Breast epithelium (tissue), 4 donors: Measurements from ENCODE around the gene MASP2. TPM values are rescaled to one million over a fixed set of nuclear protein-coding genes. Genes with fewer than 3 reads are reported as not detected.

Experiments used
- DNase-seq, 2 donors: peaks; one replicate each; pipeline ENCODE4 v3.0.0-alpha.2; 2019; ENCODE audit warnings: low spot score in 2 of 2
- H3K27ac ChIP-seq, 2 donors: fragments of 200-600 bp; sonication (generic) in 1 of 2; one replicate each; pipeline ENCODE4 v1.5.1; 2016 to 2019; ENCODE audit warnings: mild to moderate bottlenecking in 1 of 2
- H3K27me3 ChIP-seq, 2 donors: fragments of 200-600 bp; sonication (generic) in 1 of 2; one replicate each; pipeline versions ENCODE4 v1.5.1 to v1.6.0; 2017 to 2019; ENCODE audit warnings: control low read depth in 1 of 2, mild to moderate bottlenecking in 1 of 2
- H3K36me3 ChIP-seq: fragments of 200-600 bp; one replicate; pipeline ENCODE4 v1.5.1; 2019
- H3K4me1 ChIP-seq, 2 donors: fragments of 200-600 bp; sonication (generic); one replicate each; pipeline ENCODE4 v1.5.1; 2016 to 2019; ENCODE audit warnings: control low read depth in 1 of 2
- H3K4me3 ChIP-seq, 3 donors: fragments of 200-600 bp; sonication (generic); 1 replicate in 2 of 3; 2 replicates in 1 of 3; pipeline ENCODE4 v1.5.1; 2016 to 2019; ENCODE audit warnings: mild to moderate bottlenecking in 3 of 3, moderate library complexity in 2 of 3
- H3K9me3 ChIP-seq, 2 donors: fragments of 200-600 bp; sonication (generic) in 1 of 2; one replicate each; pipeline ENCODE4 v1.5.1; 2016 to 2019; ENCODE audit warnings: control low read depth in 1 of 2
- POLR2A ChIP-seq: fragments of 450-650 bp; IDR thresholded peaks from one replicate; pipeline ENCODE4 v1.6.1; 2016; ENCODE audit warnings: antibody characterized with exemption, mild to moderate bottlenecking, moderate library complexity
- POLR2AphosphoS5 ChIP-seq, 3 donors: sonication (generic); formaldehyde crosslinking; IDR thresholded peaks; one replicate each; pipeline ENCODE4 v1.6.1; 2017; ENCODE audit warnings: antibody characterized with exemption in 3 of 3
- intact Hi-C: fragments of 100-400 bp; cut with DNase I; formaldehyde crosslinking; loops from one replicate; pipeline ENCODE4 v1.15.1; 2023; ENCODE audit warnings: low total_unique reads
- total RNA-seq, 3 donors: library from RNA; depleted of rRNA; stranded (reverse); fragments of >200 nt; gene quantifications; one replicate each; pipeline ENCODE4 v1.1.0, GENCODE V29; 2016
- TF ChIP-seq, protein P1 (sequence below), 3 donors: fragments of 450-650 bp; IDR thresholded peaks; one replicate each; pipeline ENCODE4 v1.5.1; 2016 to 2017; ENCODE audit warnings: antibody characterized with exemption in 3 of 3, mild to moderate bottlenecking in 3 of 3, moderate library complexity in 3 of 3

MASP2 gene
- total RNA-seq, 3 donors from 2014 or later: not detected

DNA sequence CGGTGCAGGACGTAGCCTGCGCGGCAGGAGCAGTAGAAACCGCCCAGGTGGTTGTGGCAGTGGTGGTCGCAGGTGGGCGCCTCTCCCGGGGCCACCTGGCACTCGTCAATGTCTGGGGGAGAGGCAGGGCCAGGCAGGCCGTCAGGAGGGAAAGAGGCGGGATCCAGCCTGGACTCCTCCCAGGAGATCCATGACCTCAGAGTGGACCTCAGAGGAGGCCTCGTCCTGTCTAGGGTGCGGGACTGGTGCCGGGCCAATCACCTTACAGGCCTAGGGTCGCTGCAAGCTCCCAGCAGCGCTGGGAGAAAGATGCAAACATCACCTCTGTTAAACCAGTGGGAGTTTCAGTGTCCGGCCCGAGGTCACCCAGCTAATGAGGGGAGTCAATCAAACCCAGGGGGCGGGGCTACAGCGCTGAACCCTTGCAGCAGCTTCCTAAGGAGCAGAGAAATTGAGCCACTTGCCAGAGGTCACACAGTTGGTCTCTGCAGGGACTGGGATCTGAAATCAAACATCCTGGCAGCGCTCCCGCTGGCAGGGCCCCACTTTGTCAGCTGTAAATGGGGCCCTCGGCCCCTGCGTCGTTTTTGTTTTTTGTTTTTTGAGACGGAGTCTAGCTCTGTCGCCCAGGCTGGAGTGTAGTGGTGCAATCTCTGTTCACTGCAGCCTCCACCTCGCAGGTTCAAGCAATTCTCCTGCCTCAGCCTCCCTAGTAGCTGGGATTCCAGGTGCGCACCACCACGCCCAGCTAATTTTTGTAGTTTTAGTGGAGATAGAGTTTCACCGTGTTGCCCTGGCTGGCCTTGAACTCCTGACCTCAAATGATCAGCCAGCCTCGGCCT lies 1.4 kb downstream of the MASP2 start:
- Histone ChIP-seq H3K27ac (no peak overlapping the region), H3K4me3 (no peak overlapping the region), H3K4me1 (no peaks in the 10 kb centered on the region), H3K36me3 (no peaks in the 10 kb centered on the region), H3K9me3 (no peaks in the 10 kb centered on the region), H3K27me3 (no peaks in the 10 kb centered on the region)
- no peak for TF ChIP-seq POLR2A
- no peak for TF ChIP-seq POLR2AphosphoS5 (IDR thresholded peaks at IDR 0.05)
- TF ChIP-seq, protein P1, sequence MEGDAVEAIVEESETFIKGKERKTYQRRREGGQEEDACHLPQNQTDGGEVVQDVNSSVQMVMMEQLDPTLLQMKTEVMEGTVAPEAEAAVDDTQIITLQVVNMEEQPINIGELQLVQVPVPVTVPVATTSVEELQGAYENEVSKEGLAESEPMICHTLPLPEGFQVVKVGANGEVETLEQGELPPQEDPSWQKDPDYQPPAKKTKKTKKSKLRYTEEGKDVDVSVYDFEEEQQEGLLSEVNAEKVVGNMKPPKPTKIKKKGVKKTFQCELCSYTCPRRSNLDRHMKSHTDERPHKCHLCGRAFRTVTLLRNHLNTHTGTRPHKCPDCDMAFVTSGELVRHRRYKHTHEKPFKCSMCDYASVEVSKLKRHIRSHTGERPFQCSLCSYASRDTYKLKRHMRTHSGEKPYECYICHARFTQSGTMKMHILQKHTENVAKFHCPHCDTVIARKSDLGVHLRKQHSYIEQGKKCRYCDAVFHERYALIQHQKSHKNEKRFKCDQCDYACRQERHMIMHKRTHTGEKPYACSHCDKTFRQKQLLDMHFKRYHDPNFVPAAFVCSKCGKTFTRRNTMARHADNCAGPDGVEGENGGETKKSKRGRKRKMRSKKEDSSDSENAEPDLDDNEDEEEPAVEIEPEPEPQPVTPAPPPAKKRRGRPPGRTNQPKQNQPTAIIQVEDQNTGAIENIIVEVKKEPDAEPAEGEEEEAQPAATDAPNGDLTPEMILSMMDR (IDR thresholded peaks at IDR 0.05): no peak
- intact Hi-C loops: no loop called here
- no peak for DNase-seq

DNA sequence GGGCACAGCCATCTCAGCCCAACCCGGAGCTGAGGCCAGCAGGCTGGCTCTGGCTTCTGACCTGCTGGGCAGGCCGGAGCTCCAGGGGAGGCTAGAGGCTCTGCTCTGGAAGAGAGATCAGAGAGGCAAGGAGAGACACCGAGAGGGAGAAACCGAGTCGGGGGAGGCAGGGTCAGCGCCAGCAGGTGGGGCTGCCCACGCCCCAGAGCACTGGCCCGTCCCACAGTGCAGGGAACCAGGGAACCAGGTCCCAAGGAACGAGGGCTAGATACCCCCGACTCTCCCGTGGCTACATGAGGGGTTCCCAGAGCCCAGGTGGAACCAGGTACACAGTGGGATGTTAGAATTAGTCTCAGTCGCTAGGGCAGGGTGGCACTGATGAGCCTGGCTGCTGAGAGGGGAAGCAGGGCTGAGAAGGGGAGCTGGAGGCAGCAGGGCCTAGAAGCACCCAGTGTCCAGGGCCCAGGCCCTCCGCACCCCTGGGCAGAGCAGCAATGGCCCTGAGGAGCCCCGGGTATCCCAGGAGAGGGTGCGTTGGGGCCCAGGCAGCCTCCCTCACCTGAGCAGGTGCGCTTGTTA lies 2.1 kb downstream of the MASP2 start:
- Histone ChIP-seq H3K27ac (no peak overlapping the region), H3K4me3 (no peak overlapping the region), H3K9me3 (no peaks in the 10 kb centered on the region), H3K27me3 (no peaks in the 10 kb centered on the region), H3K4me1 (no peaks in the 10 kb centered on the region), H3K36me3 (no peaks in the 10 kb centered on the region)
- no peak for TF ChIP-seq POLR2A
- TF ChIP-seq, protein P1 (IDR thresholded peaks at IDR 0.05): no peak
- TF ChIP-seq POLR2AphosphoS5 (IDR thresholded peaks at IDR 0.05): no peak
- intact Hi-C loops: no loop called here
- no peak for DNase-seq

DNA sequence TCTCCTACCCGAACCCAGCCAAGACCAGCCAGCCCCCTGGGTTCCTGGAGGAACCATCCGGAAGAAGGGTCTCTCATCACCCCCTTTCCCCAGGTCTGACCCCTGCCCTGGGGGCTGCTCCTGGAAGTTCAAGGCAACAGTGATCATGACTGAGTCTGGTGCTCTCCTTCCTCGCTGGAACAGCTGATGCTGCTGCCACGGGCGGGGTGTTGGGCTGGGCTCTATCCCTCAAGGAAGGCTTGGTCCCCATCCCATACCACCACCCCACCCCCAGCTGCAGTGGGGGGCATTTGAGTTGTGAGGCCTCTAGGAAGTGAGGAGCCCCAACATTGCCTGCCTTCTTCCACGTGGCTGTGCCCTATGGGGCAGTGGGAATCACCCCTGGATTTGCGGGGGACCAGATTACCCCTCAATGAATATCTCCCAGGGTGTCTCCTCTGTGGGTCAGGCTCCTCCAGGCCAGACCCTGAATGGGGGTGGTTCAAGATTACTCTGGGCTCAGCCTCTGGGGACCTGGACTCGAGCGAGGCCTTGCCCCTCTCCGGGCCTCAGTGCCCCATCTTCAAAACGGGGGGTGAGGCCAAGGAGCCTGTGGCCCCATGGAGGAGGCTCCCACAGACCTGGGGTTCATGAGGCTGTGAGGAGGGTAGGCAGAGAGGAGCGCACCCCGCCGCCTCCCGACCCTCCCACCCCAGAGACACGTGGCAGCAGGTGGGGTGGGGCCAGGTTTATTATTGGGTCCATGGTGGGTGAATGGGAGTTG lies 2.8 kb downstream of the MASP2 start:
- no peak for DNase-seq
- Histone ChIP-seq H3K27ac (no peak overlapping the region), H3K27me3 (no peaks in the 10 kb centered on the region), H3K4me3 (no peak overlapping the region), H3K36me3 (no peaks in the 10 kb centered on the region), H3K4me1 (no peaks in the 10 kb centered on the region), H3K9me3 (no peaks in the 10 kb centered on the region)
- intact Hi-C loops: no loop called here
- TF ChIP-seq, protein P1 (IDR thresholded peaks at IDR 0.05): no peak
- no peak for TF ChIP-seq POLR2AphosphoS5 (IDR thresholded peaks at IDR 0.05)
- TF ChIP-seq POLR2A: no peak

GRCh38 chr1:11042995-11043874 lies 3.8 kb downstream of the MASP2 start:
- H3K4me3 ChIP-seq: no peak overlapping the region
- H3K4me1 ChIP-seq: no peaks in the 10 kb centered on the region
- H3K36me3 ChIP-seq: no peaks in the 10 kb centered on the region
- TF ChIP-seq, protein P1 (IDR thresholded peaks at IDR 0.05): no peak
- TF ChIP-seq POLR2AphosphoS5 (IDR thresholded peaks at IDR 0.05) (no peak), POLR2A (no peak)
- H3K27me3 ChIP-seq: no peaks in the 10 kb centered on the region
- no peak overlapping the region for H3K27ac ChIP-seq
- DNase-seq: no peak
- intact Hi-C loops: no loop called here
- no peaks in the 10 kb centered on the region for H3K9me3 ChIP-seq
